ENCODE measurements around the gene FGGY. TPM values are rescaled to one million over a fixed set of nuclear protein-coding genes. Genes with fewer than 3 reads are reported as not detected.
A peak's percentile ranks its signal among the peaks of the same experiment; 100 is the strongest.

The FGGY gene
- total and polyA plus RNA-seq, 11 donors = 7.2 to 42.9 (median 32.0) TPM

GRCh38 chr1:59357645-59358320 is 60.9 kb downstream of the FGGY start:
- Histone ChIP-seq H3K4me1 (peaks cover 0 to 21% (median 0%) of the 10 kb centered on the region in 12 donors), H3K4me3 (no peak overlapping the region), H3K27me3 (no peaks in the 10 kb centered on the region), H3K27ac (no peak overlapping the region), H3K9me3 (no peaks in the 10 kb centered on the region), H3K36me3 (no peaks in the 10 kb centered on the region)
- WGBS, 4 donors = 94 to 97% (median 96%) methylated on average over 5 of the region's 5 CpGs
- DNase-seq = no peak
- intact Hi-C loops (cut with DNase I) = no loop called here
- ATAC-seq = no peak
- TF ChIP-seq, protein P1, sequence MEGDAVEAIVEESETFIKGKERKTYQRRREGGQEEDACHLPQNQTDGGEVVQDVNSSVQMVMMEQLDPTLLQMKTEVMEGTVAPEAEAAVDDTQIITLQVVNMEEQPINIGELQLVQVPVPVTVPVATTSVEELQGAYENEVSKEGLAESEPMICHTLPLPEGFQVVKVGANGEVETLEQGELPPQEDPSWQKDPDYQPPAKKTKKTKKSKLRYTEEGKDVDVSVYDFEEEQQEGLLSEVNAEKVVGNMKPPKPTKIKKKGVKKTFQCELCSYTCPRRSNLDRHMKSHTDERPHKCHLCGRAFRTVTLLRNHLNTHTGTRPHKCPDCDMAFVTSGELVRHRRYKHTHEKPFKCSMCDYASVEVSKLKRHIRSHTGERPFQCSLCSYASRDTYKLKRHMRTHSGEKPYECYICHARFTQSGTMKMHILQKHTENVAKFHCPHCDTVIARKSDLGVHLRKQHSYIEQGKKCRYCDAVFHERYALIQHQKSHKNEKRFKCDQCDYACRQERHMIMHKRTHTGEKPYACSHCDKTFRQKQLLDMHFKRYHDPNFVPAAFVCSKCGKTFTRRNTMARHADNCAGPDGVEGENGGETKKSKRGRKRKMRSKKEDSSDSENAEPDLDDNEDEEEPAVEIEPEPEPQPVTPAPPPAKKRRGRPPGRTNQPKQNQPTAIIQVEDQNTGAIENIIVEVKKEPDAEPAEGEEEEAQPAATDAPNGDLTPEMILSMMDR (IDR thresholded peaks at IDR 0.05) = no peak
- TF ChIP-seq POLR2A (IDR thresholded peaks at IDR 0.05) = no peak

DNA sequence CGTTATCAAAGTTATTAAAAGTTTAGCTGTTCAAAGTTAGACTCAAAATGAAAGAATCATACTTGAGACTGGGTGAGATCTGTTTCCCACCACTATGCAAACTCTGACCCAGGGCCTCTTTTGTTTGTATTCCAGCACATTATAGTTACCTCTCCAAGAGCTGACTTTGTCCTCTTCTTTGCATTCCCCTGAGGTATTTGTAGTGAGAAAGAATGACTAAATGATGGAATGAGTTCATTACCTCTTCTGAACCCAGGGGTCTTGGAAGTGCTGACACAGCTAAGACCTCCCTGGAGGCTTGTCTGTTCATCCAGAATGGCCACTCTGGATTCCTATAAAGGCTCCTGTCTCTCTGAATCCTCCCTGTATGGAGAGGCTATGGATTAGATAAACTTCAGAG is 62.4 kb downstream of the FGGY start:
- Histone ChIP-seq H3K27me3 (no peaks in the 10 kb centered on the region), H3K9me3 (no peaks in the 10 kb centered on the region), H3K27ac (no peak overlapping the region), H3K4me1 (peaks cover 0 to 21% (median 0%) of the 10 kb centered on the region in 12 donors), H3K4me3 (no peak overlapping the region), H3K36me3 (no peaks in the 10 kb centered on the region)
- intact Hi-C loops (cut with DNase I) = no loop called here
- no peak for ATAC-seq
- WGBS, 4 donors = 83 to 88% (median 86%) methylated on average over 1 of the region's 1 CpG
- TF ChIP-seq POLR2A (IDR thresholded peaks at IDR 0.05) = no peak
- TF ChIP-seq, protein P1 (IDR thresholded peaks at IDR 0.05) = no peak
- DNase-seq = no peak

- Histone ChIP-seq H3K27me3 (no peaks in the 10 kb centered on the region), H3K4me3 (no peak overlapping the region), H3K27ac (no peak overlapping the region), H3K9me3 (no peaks in the 10 kb centered on the region), H3K36me3 (no peaks in the 10 kb centered on the region), H3K4me1 (peaks cover 0 to 13% (median 0%) of the 10 kb centered on the region in 12 donors)
- ATAC-seq (peak in 2 of 4 donors; percentile 59 to 75), DNase-seq (no peak)
- 80 to 94% (median 86%) methylated on average over 4 of the region's 4 CpGs for WGBS, 4 donors
- intact Hi-C loops (cut with DNase I) = no loop called here
- TF ChIP-seq, protein P1 (IDR thresholded peaks at IDR 0.05) = no peak
- TF ChIP-seq POLR2A (IDR thresholded peaks at IDR 0.05) = no peak
These were observed 63.3 kb downstream of the FGGY start for GRCh38 chr1:59360170-59360569.

DNA sequence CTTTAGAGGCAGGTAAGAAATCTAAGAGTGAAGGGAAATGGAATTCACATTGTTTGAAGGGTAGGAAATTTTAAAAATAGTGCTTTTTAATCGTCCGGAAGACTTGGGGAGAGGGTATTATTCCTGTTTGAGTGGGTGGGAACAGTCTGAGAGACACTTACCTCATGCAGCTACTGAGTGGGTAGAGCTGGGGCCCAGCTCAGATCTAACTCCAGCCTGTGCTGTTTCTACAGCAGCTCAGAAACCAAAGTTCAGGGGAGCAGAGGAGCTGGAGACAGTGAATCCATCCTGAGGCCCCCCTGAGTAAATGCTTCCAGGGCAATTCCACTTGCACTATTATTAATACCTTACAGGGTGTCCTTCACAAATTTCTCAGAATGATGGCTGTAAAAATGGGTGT is 63.8 kb downstream of the FGGY start:
- no peak for DNase-seq
- intact Hi-C loops (cut with DNase I) = no loop called here
- TF ChIP-seq POLR2A (IDR thresholded peaks at IDR 0.05) = no peak
- TF ChIP-seq, protein P1 (IDR thresholded peaks at IDR 0.05) = no peak
- no peak overlapping the region for H3K4me3 ChIP-seq
- no peak overlapping the region for H3K27ac ChIP-seq
- peaks cover 0 to 13% (median 0%) of the 10 kb centered on the region in 12 donors for H3K4me1 ChIP-seq
- no peaks in the 10 kb centered on the region for H3K9me3 ChIP-seq
- H3K36me3 ChIP-seq = no peaks in the 10 kb centered on the region
- H3K27me3 ChIP-seq = no peaks in the 10 kb centered on the region
- 77 to 92% (median 90%) methylated on average over 2 of the region's 2 CpGs for WGBS, 4 donors
- peak in 1 of 4 donors; percentile 39 for ATAC-seq
